Lung (tissue), 12 donors: ENCODE results near the gene TNK2. TPM values are rescaled to one million over a fixed set of nuclear protein-coding genes. Genes with fewer than 3 reads are reported as not detected.

Source experiments
- ATAC-seq: fragments of 200-7000 bp; cut with Tn5 transposase; one replicate; pipeline ENCODE4 v1.9.1; 2020; ENCODE audit warnings: moderate number of reproducible peaks; ENCODE audit not compliant: insufficient read depth, low FRiP score
- DNase-seq, 3 donors: peaks; one replicate each; pipeline ENCODE4 v3.0.0-alpha.2; 2013 to 2017
- H3K27ac ChIP-seq, 2 donors: one replicate each; pipeline ENCODE4 v1.5.1; 2013; ENCODE audit warnings: mild to moderate bottlenecking in 2 of 2, moderate library complexity in 2 of 2, control low read depth in 1 of 2, inconsistent platforms in 1 of 2, low read depth in 1 of 2, low read length in 1 of 2
- H3K27me3 ChIP-seq, 3 donors: one replicate each; pipeline ENCODE4 v1.5.1; 2013; ENCODE audit warnings: low read length in 2 of 3; ENCODE audit not compliant: control insufficient read depth in 3 of 3, insufficient read depth in 3 of 3
- H3K36me3 ChIP-seq, 4 donors: one replicate each; pipeline ENCODE4 v1.5.1; 2013; ENCODE audit warnings: low read length in 4 of 4, mild to moderate bottlenecking in 1 of 4, moderate library complexity in 1 of 4; ENCODE audit not compliant: control insufficient read depth in 4 of 4, insufficient read depth in 4 of 4
- H3K4me1 ChIP-seq, 5 donors: one replicate each; pipeline ENCODE4 v1.5.1; 2013; ENCODE audit warnings: low read length in 5 of 5, mild to moderate bottlenecking in 2 of 5, moderate library complexity in 1 of 5; ENCODE audit not compliant: control insufficient read depth in 5 of 5, insufficient read depth in 5 of 5
- H3K4me3 ChIP-seq: one replicate; pipeline ENCODE4 v1.5.1; 2013; ENCODE audit warnings: mild to moderate bottlenecking, control low read depth, moderate library complexity
- H3K9ac ChIP-seq, 2 donors: one replicate each; pipeline ENCODE4 v1.5.1; 2013; ENCODE audit warnings: low read length in 2 of 2, control low read depth in 1 of 2; ENCODE audit not compliant: insufficient read depth in 1 of 2
- H3K9me3 ChIP-seq, 4 donors: one replicate each; pipeline ENCODE4 v1.5.1; 2013; ENCODE audit warnings: low read length in 3 of 4, mild to moderate bottlenecking in 1 of 4, moderate library complexity in 1 of 4; ENCODE audit not compliant: control insufficient read depth in 4 of 4, insufficient read depth in 3 of 4
- CTCF ChIP-seq: IDR thresholded peaks from 2 replicates; pipeline ENCODE4 v1.5.1; 2012; ENCODE audit warnings: mild to moderate bottlenecking; ENCODE audit errors: control extremely low read depth, extremely low read depth
- WGBS, 2 donors: extraction: QIAGEN DNeasy Blood & Tissue Kit; methylation state at CpG; one replicate each; pipeline ENCODE4 v1.1.7; 2013; 5-methylcytosine and 5-hydroxymethylcytosine counted together
- polyA plus RNA-seq, 2 donors: library from polyadenylated mRNA; stranded (reverse); fragments of 200-250 nt; gene quantifications; one replicate each; pipeline ENCODE4 v1.2.1, GENCODE V29; 2013
- total RNA-seq, 2 donors: library from RNA; depleted of rRNA in 1 of 2; stranded (reverse); fragments of >200 nt in 1 of 2; gene quantifications; one replicate each; pipeline ENCODE4 v1.2.1, GENCODE V29; 2014 to 2021
- donor health status: control.
- donor health status: control.
- donor health status: Bipolar disorder and iron deficiency.
- donor health status: healthy.
- donor health status: DM: yes; HTN: yes; CAD: no.

Gene TNK2
- total and polyA plus RNA-seq, 4 donors = 15.0 to 63.5 (median 35.6) TPM

GRCh38 chr3:195835791-195836190, 72.6 kb downstream of the TNK2 start:
- 87 to 95% methylated on average over 13 to 14 of the region's 14 CpGs for WGBS, 2 donors
- no peak for TF ChIP-seq CTCF

DNA sequence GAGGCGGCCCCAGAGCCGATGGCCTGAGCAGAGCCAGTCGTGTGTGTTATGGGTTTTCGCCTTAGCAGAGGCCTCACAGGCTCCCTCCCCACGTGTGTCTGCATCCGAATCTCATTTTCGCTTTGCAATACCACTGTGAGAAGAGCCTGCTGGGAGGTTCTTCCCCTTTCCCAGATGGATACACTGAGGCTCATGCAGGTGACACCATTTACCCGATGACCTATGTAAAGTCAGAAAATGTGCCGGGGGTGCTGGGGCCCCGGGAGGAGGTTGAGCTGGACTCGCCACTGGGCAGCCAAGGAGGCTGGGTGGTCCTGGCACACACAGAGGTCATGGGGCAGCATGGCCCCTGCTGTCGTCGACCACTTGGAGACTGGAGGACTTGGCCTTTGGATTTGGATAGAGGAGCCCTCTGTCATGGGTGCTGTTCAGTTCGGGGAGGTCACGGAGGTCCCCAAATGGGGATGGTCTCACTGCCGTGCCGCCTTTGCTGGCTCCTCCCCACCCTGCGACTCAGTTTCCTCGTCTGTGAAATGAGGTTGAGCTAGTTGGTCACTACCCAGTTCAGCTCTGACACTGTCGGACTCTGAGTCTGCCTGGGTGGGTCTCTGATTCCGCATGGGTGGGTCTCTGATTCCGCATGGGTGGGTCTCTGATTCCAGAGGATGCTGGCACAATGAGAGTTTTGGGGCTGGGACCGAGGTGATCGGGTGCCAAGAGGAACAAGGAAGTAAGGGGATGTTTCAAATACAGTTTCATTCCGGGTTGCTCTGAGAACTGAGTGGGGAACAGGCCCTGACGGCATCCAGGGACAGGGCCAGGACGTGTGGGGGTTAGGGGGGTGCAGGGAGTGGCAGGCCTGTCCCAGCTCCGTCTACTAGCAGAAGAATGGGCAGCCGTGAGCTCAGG, 73.4 kb downstream of the TNK2 start:
- Histone ChIP-seq H3K27ac (no peak overlapping the region), H3K4me3 (no peak overlapping the region), H3K9me3 (peaks cover 0 to 2% (median 0%) of the 10 kb centered on the region in 4 donors), H3K9ac (no peak overlapping the region), H3K36me3 (no peaks in the 10 kb centered on the region), H3K27me3 (peaks cover 0 to 18% (median 0%) of the 10 kb centered on the region in 3 donors), H3K4me1 (peaks cover 0 to 2% (median 0%) of the 10 kb centered on the region in 5 donors)
- TF ChIP-seq CTCF = no peak
- ATAC-seq (no peak), DNase-seq (no peak)
- WGBS, 2 donors = 87 to 88% methylated on average over 29 of the region's 29 CpGs

More at GRCh38 chr3:195835791-195836190, 72.6 kb downstream of the TNK2 start:
- peaks cover 0 to 2% (median 0%) of the 10 kb centered on the region in 4 donors for H3K9me3 ChIP-seq
- H3K4me3 ChIP-seq = no peak overlapping the region
- ATAC-seq (no peak), DNase-seq (no peak)
- H3K9ac ChIP-seq = no peak overlapping the region
- no peak overlapping the region for H3K27ac ChIP-seq
- peaks cover 0 to 18% (median 0%) of the 10 kb centered on the region in 3 donors for H3K27me3 ChIP-seq
- H3K4me1 ChIP-seq = peaks cover 0 to 1% (median 0%) of the 10 kb centered on the region in 5 donors
- no peaks in the 10 kb centered on the region for H3K36me3 ChIP-seq

DNA sequence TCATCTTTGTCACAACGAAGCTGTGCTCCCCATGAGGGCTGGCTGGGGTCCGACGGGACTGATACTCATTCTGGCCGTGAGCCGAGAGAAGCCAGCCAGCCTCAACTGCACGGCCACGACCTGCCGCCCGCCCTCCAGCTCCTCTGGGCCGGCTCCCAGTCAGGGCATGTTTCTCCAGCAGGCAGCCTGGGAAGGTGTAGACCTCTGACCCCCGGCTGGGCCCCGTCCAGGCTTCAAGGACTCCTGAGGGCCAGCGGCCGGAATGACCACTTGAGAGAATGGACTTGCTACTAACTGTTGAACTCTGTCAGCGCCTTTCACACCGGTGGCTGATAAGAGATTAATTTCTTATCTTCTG, 78.5 kb downstream of the TNK2 start:
- no peak overlapping the region for H3K4me3 ChIP-seq
- WGBS, 2 donors = 64 to 87% methylated on average over 16 of the region's 16 CpGs
- H3K9me3 ChIP-seq = no peaks in the 10 kb centered on the region
- H3K27me3 ChIP-seq = peaks cover 0 to 13% (median 0%) of the 10 kb centered on the region in 3 donors
- peaks cover 0 to 4% (median 0%) of the 10 kb centered on the region in 5 donors for H3K4me1 ChIP-seq
- ATAC-seq = peak; percentile 51
- H3K27ac ChIP-seq = peak overlapping the region in 1 of 2 donors; percentile 66
- H3K9ac ChIP-seq = no peak overlapping the region
- TF ChIP-seq CTCF = no peak
- DNase-seq = no peak
- no peaks in the 10 kb centered on the region for H3K36me3 ChIP-seq
